ENCODE results near the gene KAZALD1.
"Not testable (repeated sequence)": the region's sequence is repeated elsewhere in the genome, so short reads cannot be mapped to it uniquely, and the experiment has no call there.

KAZALD1 gene

GRCh38 chr10:101030496-101031127 lies 31.2 kb upstream of the KAZALD1 start:
- no peak for DNase-seq

- DNase-seq = peak; percentile 93
Observed at GRCh38 chr10:101031128-101031795, 30.5 kb upstream of the KAZALD1 start, which contains the start of the genes PDZD7 and SFXN3. Gene PDZD7 (minus strand): TSS chr10:101031129. CDS start chr10:101030219, 910 bp downstream. Gene SFXN3 (plus strand): TSS chr10:101031234. CDS start chr10:101034695, 3,461 bp downstream.

GRCh38 chr10:101031796-101032636 lies 29.8 kb upstream of the KAZALD1 start:
- peak; percentile 75 for DNase-seq

- DNase-seq = peak; percentile 92
Observed at GRCh38 chr10:101032637-101033224, 29.1 kb upstream of the KAZALD1 start.

GRCh38 chr10:101033276-101033675 lies 28.5 kb upstream of the KAZALD1 start:
- DNase-seq = no peak

- DNase-seq = not testable (repeated sequence)
Observed at GRCh38 chr10:101034404-101034803, 27.4 kb upstream of the KAZALD1 start.

- DNase-seq = no peak
Observed at GRCh38 chr10:101035314-101035713, 26.5 kb upstream of the KAZALD1 start.

- no peak for DNase-seq
Observed at GRCh38 chr10:101035916-101036702, 25.7 kb upstream of the KAZALD1 start.

- no peak for DNase-seq
Observed at GRCh38 chr10:101036726-101037125, 25.1 kb upstream of the KAZALD1 start.

GRCh38 chr10:101038484-101038883 lies 23.3 kb upstream of the KAZALD1 start:
- DNase-seq = no peak

GRCh38 chr10:101040061-101040460 lies 21.7 kb upstream of the KAZALD1 start:
- DNase-seq = no peak

- DNase-seq = no peak
Observed at GRCh38 chr10:101040851-101041250, 20.9 kb upstream of the KAZALD1 start.

GRCh38 chr10:101041252-101041761 lies 20.5 kb upstream of the KAZALD1 start:
- DNase-seq = peak; percentile 83

- no peak for DNase-seq
Observed at GRCh38 chr10:101042118-101042517, 19.7 kb upstream of the KAZALD1 start.

GRCh38 chr10:101042667-101043362 lies 19.0 kb upstream of the KAZALD1 start:
- DNase-seq = peak; percentile 94

- DNase-seq = no peak
Observed at GRCh38 chr10:101043363-101043707, 18.5 kb upstream of the KAZALD1 start.

- no peak for DNase-seq
Observed at GRCh38 chr10:101044117-101044516, 17.7 kb upstream of the KAZALD1 start.

- DNase-seq = no peak
Observed at GRCh38 chr10:101046332-101047238, 15.2 kb upstream of the KAZALD1 start.

- DNase-seq = no peak
Observed at GRCh38 chr10:101047268-101047667, 14.5 kb upstream of the KAZALD1 start.
